ENCODE data around the gene RTCA.
"Not testable (repeated sequence)": the region's sequence is repeated elsewhere in the genome, so short reads cannot be mapped to it uniquely, and the experiment has no call there.

Gene RTCA

DNA sequence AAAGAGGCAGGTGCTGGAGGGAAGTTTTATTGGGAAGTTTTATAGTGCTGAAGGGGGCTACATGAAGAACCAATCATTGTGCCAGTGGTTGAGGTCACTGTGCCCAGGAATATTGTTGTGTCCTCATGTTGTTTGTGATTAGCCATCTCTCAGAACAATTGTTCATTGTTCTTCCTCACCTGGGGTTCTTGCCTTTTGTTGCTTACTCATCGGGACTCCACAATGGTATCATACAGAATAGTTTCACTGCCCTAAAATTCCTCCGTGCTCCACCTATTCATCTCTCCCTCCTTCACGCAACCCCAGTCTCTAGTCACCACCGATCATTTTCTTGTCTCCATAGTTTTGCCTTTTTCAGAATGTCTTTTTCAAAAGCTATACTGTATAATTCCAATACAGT lies 47.4 kb downstream of the RTCA start:
- no peak for DNase-seq

DNA sequence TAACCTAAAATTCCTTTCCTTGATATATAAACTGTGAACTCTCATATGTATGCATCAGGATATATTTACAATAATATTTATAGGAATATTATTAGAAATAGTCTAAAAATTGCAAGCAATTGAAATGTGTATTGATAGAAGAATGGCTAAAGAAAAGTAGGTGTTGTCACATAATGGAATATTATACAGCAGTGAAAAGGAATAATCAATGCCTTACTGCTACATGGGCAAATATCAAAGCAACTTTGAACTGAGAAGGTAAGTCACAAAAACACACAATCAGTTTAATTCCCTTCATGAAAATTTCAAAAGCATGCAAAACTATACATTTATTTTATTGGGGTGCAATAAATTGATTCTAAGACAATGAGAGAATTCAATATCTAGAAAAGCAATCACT lies 50.6 kb downstream of the RTCA start:
- no peak for DNase-seq

DNA sequence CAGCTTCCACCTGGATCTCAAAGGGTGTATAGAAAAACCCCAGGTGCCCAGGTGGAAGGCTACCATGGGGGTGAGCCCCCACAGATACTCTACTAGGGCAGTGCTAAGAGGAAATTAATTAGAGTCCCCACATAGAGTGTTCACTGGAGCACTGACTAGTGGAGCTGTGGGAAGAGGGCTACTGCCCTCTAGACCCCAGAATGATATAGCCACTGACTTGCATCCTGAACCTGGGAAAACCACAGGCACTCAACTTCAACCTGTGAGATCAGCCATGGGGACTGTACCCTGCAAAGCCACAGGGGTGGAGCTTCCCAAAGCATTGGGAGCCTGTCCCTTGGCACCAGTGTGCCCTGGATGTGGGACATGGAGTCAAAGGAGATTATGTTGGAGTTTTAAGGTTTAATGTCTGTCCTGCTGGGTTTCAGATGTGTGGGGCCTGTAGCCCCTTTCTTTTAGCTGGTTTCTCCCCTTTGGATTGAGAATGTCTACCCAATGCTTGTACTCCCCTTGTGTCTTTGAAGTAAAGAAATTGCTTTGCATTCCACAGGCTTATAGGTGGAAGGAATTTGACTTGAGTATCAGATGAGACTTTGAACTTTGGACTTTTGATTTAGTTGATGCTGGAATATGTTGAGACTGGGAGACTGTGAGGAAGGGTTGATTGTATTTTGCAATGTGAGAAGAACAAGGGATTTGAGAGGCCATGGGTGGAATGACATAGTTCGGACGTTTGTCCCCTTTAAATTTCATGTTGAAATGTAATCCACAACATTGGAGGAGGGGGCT lies 54.5 kb downstream of the RTCA start:
- DNase-seq, result no peak

DNA sequence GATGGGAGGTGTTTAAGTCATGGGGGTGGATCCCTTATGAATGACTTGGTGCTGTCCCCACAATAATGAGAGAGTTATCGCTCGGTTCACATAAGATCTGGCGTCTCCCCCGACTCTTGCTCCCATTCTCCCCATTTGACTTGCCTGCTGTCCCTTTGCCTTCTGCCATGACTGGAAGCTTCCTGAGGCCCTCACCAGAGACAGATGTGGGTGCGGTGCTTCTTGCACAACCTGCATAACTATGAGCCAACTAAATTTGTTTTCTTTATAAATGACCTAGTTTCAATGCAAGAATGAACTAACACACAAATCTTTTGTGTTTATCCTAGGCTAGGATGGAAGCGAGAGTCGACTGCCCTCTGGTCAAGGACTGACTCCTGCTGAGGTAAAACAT lies 55.1 kb downstream of the RTCA start:
- no peak for DNase-seq

DNA sequence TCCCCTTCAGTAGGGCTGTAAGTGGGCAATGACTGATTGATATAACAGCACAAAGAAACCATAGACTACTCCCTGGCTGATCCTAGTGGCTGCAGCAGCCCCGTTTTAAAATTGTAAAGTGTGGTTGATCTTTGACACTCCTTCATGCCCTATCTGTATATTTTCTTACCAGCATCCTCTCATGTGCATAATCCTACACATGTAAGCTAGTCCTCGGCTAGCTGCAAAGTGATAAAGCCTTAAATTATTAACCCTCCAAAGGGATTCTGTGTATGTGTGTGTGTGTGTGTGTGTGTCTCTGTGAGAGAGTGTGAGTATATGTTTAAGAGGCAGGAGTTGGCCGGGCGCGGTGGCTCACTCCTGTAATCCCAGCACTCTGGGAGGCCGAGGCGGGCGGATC lies 55.5 kb downstream of the RTCA start:
- no peak for DNase-seq

DNA sequence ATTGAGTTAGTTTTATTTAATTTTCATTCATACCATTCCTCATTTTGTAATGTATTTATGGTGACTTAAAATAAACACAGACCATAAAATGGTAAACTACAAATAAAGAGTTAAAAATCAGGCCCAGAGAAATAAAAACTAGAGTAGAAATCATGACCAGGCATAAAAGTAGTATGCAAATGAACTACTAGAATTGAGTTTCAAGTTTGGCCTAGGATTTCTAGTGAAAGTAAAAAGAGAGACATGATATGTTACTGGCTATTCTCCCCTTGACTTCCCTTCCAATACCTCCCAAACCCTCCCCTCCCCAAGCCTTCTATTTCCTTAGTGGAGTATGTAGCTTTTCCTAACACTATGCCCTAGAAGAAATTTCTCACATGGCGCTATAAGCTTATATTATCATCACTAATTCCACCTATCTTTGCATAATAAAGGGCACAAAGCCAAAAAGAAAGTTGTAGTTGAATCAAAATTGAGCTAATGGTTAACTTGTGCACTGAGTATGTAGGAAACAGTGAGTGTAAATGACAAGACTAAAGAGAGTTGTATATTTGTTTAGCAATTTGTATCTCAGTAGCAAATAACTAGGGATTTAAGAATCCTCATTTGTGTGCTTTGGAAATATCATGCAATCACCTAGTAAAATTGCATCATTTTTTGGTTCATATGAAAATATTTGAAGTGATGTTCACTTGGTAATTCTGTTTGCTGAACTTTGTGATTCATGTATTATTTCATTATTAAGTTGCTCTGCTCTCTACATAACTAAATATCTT lies 56.6 kb downstream of the RTCA start:
- no peak for DNase-seq

DNA sequence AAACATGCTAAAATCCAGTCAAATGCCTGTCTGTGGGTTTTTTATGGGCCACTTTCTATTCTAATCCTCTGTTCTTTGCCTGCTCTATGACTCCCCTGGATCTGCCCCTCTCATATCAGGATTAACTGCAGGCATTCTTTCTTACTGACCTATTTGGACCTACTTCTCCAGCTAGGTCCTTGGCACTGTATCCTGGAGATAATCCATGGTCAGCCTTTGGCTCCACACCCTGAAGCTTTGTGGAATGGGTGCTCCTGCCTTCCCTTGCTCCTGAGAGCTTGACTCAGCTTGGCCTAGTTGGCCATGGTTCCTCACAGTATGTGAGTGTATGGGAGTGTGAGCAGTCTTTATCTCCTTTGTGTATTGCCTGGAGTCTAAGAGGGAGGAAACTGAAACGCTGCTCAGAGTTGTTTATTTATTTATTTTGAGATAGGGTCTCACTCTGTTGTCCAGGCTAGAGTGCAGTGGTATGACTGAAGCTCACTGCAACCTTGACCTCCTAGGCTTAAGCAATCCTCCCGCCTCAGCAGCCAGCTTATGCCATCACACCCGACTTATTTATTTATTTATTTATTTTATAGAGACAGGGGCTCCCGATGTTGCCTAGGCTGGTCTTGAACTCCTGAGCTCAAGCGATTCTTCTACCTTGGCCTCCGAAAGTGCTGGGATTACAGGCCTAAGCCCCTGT lies 57.5 kb downstream of the RTCA start:
- DNase-seq, result no peak

DNA sequence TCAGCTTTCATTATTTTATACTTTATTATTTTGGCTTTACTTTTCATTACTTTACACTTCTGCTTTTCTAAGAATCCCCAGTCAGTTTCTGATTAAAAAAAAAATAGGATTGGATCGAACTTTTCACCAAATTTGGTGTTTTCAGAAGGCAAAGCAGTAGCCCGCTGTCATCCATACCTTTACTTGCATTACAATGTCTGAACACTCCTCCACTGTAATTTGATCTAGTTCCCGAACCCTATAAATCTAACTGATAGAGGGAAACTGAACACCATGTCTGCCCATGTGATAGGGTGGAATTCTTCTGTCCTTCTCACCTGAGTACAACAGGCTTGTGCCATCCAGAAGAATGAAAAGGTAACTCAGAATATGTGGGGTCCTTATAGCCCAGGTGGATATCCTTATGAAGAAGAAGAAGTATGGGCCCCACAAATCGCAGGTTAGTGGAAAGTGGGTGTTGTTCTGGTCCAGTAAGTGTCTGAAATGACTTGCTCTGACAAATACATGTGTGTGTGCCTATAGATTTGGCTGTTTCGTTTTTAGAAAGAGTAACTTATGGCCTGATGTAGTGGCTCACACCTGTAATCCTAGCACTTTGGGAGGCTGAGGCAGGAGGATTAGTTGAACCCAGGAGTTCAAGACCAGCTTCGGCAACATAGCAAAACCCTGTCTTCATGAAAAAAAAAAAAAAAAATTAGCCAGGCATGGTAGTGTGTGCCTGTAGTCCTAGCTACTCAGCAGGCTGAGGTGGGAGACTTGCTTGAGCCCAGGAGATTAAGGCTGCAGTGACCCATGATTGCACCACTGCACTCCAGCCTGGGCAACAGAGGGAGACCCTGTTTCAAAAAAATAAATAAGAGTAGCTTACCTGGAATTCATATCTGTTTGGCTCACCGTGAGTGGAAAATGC lies 59.7 kb downstream of the RTCA start:
- peak; percentile 7 for DNase-seq

DNA sequence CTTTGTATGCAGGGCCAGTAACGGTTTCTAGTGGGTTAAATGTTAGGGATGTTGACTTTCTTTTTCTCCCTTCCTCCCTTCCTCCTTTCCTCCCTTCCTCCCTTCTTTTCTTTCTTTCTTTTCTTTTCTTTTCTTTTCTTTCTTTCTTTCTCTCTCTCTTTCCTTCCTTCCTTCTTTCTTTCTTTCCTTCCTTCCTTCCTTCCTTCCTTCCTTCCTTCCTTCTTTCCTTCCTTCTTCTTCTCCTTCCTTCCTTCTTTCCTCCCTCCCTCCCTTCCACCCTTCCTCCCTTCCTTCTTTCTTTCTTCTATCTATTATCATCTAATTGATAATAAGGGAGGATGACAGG lies 60.3 kb downstream of the RTCA start:
- not testable (repeated sequence) for DNase-seq

DNA sequence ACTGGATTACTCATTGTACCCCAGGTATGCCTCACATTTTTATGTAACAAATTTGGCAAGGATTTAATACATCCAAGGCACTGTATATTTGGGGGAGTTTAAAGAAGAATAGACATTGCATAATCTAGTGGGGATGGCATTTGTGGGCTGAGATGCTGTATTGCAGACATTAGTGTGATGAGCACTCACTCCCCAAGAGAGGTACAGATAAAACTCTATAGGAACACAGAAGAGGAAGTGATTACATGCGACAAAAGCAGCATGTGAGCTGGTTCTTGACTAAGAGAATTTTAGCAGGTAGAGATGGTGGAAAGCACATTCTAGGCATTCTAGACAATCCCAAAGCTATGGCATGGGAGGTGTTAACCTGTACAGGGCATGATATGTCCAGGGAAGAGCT lies 62.1 kb downstream of the RTCA start:
- no peak for DNase-seq

DNA sequence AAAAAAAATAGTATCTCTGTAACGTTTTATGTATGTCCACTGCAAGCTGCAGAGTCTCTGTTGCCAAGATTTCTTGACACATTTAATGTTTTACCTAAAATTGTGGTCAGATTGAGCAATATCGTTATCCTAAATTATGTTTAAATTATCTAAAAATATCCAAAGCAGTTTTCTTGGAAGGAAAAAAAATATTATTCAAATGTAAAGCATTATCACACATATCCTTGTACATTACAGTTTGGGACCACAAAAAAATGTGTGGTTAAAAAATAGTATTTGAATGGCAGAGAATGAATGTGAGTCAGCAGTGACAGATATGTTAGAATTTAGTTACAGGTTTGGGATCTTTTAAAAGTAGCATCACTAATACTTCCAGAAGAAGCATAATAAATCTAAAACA lies 65.1 kb downstream of the RTCA start:
- not testable (repeated sequence) for DNase-seq

DNA sequence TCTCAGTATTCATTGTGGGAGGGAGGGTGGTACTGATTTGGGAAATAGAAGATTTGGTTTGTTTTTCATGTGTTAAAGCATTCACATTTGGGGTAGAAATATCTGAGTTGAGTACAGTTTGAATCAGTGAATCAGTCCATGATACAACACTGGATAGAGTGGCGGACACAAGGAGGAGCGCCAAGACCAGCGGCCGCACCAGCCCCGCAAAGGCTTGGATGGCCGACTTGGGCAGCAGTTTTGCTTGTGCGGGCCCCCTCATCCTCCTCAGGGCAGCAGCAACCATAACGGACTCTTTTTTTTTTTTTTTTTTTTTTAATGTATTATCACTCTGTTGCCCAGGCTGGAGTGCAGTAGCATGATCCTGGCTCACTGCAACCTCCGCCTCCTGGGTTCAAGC lies 66.3 kb downstream of the RTCA start:
- no peak for DNase-seq

DNA sequence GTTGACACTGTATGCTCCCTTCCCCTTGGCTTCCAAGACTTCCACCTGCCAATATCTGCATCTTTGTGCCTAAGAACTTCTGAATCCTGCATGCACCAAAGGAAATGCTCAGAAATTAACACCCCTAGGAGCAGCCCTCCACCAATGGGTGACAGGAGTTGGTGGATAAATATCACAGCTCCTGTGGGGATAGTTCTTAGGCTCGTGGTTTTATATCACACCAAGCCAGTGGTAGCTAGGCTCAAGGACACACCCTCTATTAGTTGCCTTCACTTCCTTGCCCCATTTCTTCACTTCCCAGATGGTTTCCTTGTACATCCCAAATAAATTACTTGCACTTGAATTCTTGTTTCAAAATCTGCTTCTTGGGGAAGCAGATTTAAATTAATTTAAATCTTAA lies 69.4 kb downstream of the RTCA start:
- no peak for DNase-seq

DNA sequence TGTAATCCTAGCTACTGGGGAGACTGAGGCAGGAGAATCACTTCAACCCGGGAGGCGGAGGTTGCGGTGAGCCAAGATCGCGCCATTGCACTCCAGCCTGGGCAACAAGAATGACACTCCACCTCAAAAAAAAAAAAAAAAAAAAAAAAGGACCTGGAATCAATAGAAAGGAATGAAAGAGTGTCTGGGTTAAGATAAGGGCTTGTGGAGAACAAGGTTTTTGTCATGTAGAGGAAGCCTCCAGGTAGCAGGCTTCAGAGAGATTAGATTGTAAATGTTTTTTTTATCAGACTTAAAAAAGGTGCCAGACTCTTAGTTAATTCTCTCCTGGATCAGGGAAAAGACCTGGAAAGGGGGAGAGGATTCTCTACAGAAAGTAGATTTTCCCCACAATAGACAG lies 71.9 kb downstream of the RTCA start:
- DNase-seq, result not testable (repeated sequence)

DNA sequence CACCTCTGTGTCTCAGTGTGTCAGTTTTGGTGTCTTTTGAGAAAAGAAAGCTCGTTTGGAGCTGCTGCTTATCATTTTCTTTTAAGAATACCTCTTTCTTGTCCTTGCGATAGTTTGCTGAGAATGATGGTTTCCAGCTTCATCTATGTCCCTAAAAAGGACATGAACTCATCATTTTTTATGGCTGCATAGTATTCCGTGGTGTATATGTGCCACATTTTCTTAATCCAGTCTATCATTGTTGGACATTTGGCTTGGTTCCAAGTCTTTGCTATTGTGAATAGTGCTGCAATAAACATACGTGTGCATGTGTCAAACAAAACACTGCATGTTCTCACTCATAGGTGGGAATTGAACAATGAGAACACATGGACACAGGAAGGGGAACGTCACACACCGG lies 73.7 kb downstream of the RTCA start:
- DNase-seq, result not testable (repeated sequence)

DNA sequence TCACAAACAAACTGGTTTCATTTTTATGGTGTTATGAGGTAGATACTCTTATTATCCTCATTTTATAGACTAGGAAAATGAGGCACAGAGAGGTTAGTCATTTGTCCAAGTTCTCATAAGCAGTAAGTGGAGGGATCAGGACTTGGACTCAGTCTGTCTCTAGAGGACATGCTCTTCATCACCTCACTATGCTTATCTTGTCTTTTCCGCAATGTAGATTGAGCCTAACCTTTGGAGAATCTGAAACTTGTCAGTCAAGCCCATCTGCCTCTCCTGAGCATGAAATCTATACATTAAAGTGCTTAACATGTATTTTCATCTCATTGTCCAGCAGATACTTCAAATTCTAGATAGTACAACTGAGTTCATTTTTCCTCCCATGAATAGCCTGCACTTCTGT lies 74.5 kb downstream of the RTCA start:
- DNase-seq, result no peak

DNA sequence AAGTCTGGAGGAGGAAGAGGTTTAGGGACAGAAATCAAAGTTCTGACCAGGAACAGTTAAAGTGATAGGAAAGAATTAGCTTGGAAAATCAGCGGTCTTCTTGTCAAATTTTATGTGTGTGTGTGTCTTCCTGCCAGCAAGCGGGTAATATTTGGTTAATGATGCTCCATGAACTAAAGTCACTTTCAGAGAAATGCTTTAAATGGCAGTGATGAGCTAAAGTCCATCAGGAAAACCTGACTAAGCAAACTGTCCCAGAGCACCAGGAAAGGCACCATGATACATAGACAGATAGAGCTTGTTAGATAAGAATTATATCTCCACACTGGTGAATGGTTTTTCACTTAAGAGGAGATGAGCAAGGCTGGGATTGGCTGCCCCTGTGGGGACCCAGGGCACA lies 76.3 kb downstream of the RTCA start:
- DNase-seq, result no peak
